Measurements from ENCODE around the gene TULP1.
A peak's percentile ranks its signal among the peaks of the same experiment; 100 is the strongest.

Gene TULP1

DNA sequence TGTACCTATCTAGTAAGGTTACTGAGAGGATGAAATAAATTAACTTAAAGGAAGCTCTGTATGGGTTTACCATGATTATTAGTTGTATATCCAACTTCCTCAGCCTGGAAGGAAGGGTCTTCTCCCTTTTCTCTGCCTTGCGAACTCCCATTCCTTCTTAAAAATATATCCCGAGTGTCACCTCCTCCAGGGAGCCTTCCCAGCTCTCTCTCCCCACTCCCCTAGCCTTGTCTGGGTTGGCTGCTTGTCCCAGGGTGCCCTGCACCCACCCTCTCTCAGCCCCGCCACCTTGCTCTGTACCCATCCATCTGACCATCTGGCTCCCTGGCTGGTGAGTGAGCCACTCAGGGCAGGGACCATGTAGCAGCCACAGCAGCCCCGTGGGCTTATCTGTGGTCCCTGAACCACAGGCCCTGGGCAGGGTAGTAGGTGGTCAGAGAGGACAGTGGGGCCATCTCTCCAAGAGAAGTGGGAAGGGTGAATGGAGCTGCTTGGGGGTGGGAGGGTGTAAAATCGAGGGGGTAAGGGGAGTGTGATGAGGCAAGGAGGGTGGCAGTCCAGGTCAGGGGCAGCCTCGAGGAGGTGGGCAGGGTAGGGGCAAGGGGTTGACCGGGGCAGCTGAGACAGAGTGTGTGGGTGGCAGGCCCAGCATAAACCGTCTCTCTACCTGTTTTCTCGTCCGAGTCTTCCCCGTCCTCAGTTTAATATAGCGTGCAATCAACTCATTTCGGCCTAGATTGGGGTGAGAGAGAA, 28.6 kb downstream of the TULP1 start:
- no peak for DNase-seq (ENCODE audit: low spot score)

DNA sequence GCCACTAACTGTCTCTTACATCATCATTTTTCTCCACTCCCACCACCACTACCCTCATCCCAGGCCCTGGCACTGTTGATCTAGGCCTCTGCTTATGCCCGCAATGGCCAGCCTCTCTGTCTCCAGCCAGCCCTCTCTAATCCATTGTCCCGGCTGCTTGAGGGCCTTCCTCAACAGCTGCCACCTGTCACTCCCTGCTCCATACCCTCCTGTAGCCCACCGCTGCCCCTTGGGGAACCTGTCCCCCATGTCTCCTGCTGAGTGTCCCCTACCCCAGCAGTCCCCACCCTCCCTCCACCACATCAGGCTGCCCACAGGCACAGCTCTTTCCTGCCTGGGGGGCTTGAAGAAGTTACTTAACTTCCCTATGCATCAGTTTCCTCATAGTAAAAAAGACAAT, 29.2 kb downstream of the TULP1 start:
- DNase-seq (ENCODE audit: low spot score): no peak

GRCh38 chr6:35483062-35483461, 29.6 kb downstream of the TULP1 start:
- DNase-seq (ENCODE audit: low spot score): no peak

GRCh38 chr6:35481226-35481625, 31.5 kb downstream of the TULP1 start:
- no peak for DNase-seq (ENCODE audit: low spot score)

DNA sequence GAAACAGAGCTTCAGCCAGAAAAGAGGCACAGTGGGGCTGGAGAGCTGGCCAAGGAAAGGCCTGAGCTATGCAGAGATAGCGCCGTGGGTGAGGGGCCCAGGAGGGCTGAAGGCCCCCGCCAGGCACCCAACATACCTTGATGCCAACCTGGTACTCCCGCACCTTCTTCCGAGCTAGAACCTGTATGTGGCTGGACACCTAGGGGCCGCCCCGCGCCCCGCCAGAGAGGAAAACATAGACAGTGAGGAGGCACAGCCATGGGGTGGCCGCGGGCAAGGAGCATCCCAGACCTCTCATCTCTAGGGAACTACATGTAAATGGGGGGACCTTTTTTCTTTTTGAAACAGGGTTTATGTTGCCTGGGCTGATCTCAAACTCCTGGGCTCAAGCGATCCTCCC, 32.5 kb downstream of the TULP1 start:
- no peak for DNase-seq (ENCODE audit: low spot score)

- DNase-seq (ENCODE audit: low spot score): no peak
Measured at GRCh38 chr6:35478259-35478658, 34.4 kb downstream of the TULP1 start.

- no peak for DNase-seq (ENCODE audit: low spot score)
Measured at GRCh38 chr6:35477551-35478179, 35.0 kb downstream of the TULP1 start.

- no peak for DNase-seq (ENCODE audit: low spot score)
Measured at GRCh38 chr6:35477028-35477427, 35.7 kb downstream of the TULP1 start.

- no peak for DNase-seq (ENCODE audit: low spot score)
Measured at GRCh38 chr6:35476004-35476403, 36.7 kb downstream of the TULP1 start.

DNA sequence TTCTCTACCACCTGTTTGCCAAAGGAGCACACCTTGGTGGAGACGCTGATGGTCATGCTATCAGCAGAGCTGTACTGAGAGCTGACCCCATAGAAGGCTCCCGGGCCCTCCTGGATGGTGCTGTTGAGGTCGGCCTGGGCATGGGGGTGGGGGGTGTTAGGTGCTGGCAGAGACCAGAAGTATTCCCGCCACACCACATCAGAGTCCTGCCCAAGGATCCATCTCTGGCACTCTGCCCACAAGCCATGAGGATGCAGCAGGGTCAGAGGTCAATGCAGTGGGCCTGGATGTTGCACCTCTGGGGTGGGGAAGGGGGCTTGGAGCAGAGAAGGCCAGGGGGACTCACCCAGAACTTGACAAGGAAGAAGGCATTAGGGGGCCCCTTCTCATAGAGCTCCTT, 37.1 kb downstream of the TULP1 start:
- no peak for DNase-seq (ENCODE audit: low spot score)

DNA sequence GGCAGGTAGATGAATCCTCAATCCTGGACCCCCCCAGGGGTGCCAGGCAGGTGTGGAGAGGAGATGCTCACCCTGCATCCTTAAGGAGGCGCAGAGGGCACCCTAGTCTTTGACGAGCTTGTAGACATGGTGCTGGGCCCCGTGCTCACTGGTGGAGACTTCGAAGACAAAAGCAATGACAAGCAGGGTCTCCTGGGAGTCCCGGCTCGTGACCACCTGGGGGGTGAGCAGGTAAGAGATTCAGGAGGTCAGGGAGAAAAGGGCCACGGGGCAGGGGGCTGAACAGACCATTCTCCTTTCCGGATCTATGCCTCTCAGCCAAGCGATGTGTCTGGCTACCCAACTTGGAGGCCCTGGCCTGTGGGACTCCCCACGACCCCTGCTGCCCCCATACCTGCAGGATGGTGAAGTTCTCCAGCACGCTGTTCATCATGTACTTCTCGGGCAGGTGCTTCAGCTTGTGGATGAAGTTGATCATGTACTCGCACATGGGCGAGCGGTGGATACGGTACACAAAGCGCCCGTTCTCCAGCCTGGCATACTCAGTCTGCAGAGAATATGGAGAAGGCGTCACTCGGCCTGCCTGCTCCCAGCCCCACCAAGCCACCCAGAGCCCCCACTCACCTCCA, 37.6 kb downstream of the TULP1 start:
- no peak for DNase-seq (ENCODE audit: low spot score)

DNA sequence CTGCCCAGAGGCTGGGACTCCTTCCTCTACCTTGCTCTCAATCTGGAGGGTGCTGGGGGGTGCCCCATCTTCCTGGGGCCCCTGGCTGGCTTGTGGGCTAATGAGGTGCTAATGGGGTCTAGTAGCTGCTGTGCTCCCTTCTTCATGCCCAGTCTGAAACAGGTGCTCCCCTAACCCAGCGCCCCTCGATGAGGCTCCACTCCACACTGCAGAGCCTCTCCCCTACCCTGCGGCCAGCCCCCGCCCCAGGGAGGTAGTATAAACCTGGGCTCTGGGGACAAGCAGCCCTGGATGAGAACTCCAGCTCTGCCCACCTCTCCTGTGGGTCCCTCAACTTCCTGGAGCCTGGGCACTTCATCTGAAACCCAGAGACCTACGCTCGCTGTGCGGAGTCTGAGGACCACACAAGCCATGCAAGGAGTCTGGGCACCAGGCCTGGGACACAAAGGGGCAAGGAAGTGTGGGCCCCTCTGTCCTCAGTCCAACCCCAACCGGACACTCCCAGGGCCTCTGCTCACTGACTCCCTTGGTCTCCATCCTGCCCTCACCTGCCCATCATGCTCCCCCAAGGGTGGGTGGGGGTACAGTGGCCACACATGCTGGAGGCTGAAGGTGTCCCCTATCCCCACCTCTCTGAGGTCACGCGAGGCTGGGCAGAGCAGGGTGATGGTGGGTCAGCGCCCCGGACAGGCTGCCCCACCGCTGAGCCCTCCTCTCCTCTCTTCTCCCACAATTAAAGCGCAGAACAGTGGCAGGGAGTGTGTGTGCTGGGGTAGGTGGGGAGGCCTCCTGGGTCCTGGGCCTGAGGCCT, 38.4 kb downstream of the TULP1 start:
- DNase-seq (ENCODE audit: low spot score): no peak

GRCh38 chr6:35473850-35474130, 38.9 kb downstream of the TULP1 start:
- DNase-seq (ENCODE audit: low spot score): no peak

DNA sequence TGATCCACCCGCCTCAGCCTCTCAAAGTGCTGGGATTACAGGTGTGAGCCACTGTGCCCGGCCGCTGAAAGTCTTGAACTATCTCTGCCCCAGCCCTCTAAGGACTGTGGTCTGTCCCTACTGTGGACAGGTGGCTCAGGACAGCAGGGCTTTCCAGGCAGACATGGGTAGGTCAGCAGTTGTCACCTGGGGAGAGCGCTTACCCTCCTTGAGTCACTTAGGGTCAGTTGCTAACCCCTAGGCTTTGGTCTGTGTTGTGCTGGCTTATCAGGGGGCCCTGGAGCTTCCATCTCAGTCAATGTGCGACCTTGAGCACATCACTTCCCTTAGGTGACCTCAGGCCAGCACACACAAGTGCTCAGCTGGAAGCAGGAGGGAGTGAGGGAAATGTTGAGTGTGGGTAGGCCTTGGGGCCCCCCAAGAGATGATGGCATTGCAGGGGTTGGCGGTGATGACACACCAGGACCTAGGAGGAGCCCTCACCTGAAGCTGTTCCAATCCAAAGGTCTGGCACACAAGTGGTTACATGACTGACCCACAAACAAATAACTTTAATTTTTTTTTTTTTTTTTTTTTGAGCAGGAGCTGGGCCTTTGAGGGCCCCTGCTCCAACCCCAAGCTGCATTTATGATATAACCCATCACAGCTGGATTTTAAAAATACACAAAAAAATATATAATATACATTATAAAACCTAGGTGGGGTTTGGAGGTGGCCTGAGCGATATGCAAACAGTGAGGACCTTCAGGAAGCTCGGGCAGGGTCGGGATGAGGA, 39.4 kb downstream of the TULP1 start:
- DNase-seq (ENCODE audit: low spot score): no peak

DNA sequence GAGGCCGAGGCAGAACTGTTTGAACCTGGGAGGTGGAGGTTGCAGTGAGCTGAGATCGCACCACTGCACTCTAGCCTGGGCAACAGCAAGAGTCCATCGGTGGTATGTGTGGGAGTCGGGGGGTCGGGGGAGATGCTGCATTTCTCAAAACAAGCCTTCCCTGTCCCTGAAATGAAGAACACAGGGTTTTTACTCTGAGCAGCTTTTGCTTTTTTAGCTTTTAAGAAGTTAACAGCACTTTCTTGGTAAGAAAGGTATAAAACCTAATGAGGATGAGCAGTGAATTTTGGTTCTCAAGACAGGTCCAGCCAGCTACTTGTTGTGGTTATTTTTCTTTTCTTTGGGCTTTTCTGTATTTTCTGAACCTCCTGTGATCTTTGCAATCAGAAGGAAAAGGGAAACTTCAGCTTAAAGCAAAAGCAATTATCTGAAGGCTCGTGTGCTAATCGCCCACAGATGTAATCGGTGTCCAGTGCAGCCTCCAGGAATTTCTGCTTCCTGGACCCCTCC, 40.8 kb downstream of the TULP1 start:
- no peak for DNase-seq (ENCODE audit: low spot score)

DNA sequence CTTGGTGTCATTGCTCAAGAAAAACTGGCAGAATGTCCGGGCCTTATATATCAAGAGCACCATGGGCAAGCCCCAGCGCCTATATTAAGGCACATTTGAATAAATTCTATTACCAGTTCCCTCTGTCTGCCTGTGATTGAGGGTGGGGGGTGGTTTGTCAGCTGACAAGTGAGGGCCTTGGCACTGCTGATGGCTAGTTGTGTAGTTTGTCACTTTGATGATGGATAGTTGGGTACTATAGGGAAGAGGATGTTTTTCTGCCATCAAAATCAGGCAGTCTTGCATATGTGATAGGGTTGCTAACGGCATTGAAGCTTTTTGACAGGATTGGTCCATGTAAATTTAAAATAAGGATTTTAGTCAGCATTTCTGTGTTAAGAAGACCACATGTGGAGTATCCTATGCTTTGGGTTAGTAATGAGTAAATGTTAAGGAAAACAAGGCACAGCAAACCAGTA, 42.0 kb downstream of the TULP1 start:
- no peak for DNase-seq (ENCODE audit: low spot score)

DNA sequence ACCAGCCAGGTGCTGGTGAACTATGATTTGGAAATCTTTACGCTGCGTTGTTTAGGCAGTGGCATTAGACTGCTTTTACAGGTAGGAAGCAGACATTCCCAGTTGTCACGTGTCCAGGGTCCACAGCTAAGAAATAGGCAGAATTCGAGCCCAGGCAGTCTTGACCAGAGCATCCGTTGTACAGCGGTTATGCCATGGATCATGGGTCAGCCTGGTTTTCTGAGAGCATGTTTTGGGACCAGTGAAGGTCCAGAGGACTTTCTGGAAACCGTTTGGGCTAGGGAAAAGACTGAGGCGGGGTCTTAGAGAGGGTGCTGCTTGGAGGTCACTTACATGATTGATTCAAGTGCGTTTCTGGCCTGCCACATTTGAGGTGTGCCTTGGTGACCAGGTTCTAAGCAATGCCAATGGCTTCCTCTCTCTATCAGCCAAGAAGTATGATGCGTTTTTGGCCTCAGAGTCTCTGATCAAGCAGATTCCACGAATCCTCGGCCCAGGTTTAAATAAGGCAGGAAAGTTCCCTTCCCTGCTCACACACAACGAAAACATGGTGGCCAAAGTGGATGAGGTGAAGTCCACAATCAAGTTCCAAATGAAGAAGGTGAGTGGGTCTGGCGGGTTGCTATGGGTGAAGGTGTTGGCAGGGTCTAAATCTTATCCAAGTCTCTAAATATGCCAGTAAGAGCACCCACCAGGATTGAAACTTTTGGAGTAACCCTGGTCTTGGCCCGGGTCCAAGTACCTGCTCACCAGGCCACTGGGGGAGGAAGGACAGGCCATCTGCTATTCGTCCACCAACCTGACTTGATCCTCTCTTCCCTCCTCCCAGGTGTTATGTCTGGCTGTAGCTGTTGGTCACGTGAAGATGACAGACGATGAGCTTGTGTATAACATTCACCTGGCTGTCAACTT, 42.7 kb downstream of the TULP1 start:
- peak; percentile 44 for DNase-seq (ENCODE audit: low spot score)

DNA sequence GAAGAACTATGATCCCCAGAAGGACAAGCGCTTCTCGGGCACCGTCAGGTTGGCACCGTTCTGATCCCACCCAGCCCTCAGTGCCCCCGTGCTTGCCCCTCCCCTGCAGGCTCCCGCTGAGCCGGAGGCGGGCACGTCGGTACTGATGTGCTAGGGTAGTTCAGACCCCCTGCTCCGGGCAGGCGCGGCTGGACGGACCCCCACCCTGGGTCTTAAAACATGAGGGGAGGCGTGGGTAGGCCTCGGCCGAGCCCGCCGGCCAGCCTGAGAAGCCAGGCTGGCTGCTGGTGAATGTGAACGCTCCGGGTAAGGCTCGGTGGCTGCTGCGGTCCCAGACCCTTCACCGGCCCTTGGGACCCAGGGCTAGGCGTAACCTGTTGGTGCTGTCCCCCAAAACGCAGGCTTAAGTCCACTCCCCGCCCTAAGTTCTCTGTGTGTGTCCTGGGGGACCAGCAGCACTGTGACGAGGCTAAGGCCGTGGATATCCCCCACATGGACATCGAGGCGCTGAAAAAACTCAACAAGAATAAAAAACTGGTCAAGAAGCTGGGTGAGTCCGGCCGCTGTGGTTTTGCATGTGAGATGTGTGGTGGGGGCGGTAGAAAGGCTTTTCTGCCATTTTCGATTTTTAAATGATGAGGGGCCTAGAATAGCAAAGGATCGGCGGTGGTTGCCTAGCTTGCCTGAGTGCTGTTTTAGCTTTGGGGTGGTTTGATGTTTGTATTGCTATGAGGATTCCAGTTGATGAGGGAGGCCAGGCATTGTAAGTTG, 43.5 kb downstream of the TULP1 start:
- DNase-seq (ENCODE audit: low spot score): no peak

DNA sequence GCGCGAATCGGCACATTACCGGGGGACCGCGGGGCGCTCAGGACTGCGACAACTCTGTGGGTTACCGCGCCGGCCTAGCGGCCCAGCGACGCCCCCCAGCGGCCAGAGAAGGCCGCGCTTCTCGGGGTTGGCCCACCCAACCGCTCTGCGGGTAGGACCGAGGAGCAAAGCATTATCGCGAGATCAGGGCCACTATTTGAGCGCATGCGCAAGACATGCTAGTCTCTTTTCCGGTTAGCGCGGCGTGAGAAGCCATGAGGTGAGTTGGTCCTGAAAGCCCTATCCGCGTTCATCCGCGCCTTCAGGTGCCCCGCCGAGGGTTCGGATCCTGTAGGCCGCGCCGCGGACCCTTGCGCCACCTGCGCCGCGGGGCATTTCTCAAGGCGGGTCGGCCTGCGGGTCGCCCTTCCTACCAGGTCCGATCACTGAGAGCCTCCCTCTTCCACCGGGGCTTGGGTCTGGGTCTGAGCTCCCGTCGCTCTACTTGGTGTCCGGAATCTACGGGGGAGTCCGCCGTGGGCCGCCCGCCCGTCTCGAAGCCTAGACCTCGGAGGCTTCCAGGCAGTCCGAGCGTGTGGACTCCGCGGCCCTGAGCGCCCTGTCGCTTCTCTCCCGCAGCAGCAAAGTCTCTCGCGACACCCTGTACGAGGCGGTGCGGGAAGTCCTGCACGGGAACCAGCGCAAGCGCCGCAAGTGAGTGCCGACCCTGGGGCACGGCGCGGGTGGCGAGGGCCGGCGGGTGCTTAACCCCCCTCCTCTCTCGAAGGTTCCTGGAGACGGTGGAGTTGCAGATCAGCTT, 44.3 kb downstream of the TULP1 start, which contains the start of gene RPL10A:
Gene RPL10A, plus strand, starts transcription at position 221 of the 799 bp plus-strand sequence. Its CDS starts 34 bp downstream, at position 255.
- peak; percentile 98 for DNase-seq (ENCODE audit: low spot score)

Measured in activated CD4-positive, alpha-beta T cell treated with anti-CD3 and anti-CD28 coated beads, Interleukin-2, Interleukin-4, amounts not matched to agents 100 ng/mL and 50 ng/mL, durations not matched to agents 16 hours and 8 hours (primary cell).